ENCODE data around the gene OTC.

OTC gene

GRCh38 chrX:38357747-38358673, 5.6 kb downstream of the OTC start:
- DNase-seq (ENCODE audit: low spot score) = no peak

- DNase-seq (ENCODE audit: low spot score) = no peak
Measured at GRCh38 chrX:38363046-38363445, 10.6 kb downstream of the OTC start.

- DNase-seq (ENCODE audit: low spot score) = no peak
Measured at GRCh38 chrX:38365954-38366353, 13.6 kb downstream of the OTC start.

GRCh38 chrX:38368774-38369173, 16.4 kb downstream of the OTC start:
- no peak for DNase-seq (ENCODE audit: low spot score)

- DNase-seq (ENCODE audit: low spot score) = no peak
Measured at GRCh38 chrX:38371641-38372040, 19.2 kb downstream of the OTC start.

GRCh38 chrX:38374431-38374830, 22.0 kb downstream of the OTC start:
- no peak for DNase-seq (ENCODE audit: low spot score)

- peak; percentile 9 for DNase-seq (ENCODE audit: low spot score)
Measured at GRCh38 chrX:38375891-38376290, 23.5 kb downstream of the OTC start.

- DNase-seq (ENCODE audit: low spot score) = no peak
Measured at GRCh38 chrX:38376747-38377146, 24.3 kb downstream of the OTC start.

- no peak for DNase-seq (ENCODE audit: low spot score)
Measured at GRCh38 chrX:38379088-38379487, 26.7 kb downstream of the OTC start.

GRCh38 chrX:38382663-38383062, 30.3 kb downstream of the OTC start:
- DNase-seq (ENCODE audit: low spot score) = no peak

- no peak for DNase-seq (ENCODE audit: low spot score)
Measured at GRCh38 chrX:38400389-38400910, 48.0 kb downstream of the OTC start.

GRCh38 chrX:38402118-38402517, 49.7 kb downstream of the OTC start:
- DNase-seq (ENCODE audit: low spot score) = no peak

GRCh38 chrX:38403834-38404233, 51.4 kb downstream of the OTC start:
- DNase-seq (ENCODE audit: low spot score) = no peak

- DNase-seq (ENCODE audit: low spot score) = no peak
Measured at GRCh38 chrX:38407126-38407525, 54.7 kb downstream of the OTC start.

GRCh38 chrX:38409289-38409688, 56.9 kb downstream of the OTC start:
- DNase-seq (ENCODE audit: low spot score) = peak; percentile 2

- peak; percentile 53 for DNase-seq (ENCODE audit: low spot score)
Measured at GRCh38 chrX:38426785-38427184, 74.4 kb downstream of the OTC start.

- no peak for DNase-seq (ENCODE audit: low spot score)
Measured at GRCh38 chrX:38431525-38431924, 79.1 kb downstream of the OTC start.

- no peak for DNase-seq (ENCODE audit: low spot score)
Measured at GRCh38 chrX:38435130-38435529, 82.7 kb downstream of the OTC start.

GRCh38 chrX:38437093-38437492, 84.7 kb downstream of the OTC start:
- DNase-seq (ENCODE audit: low spot score) = peak; percentile 42

GRCh38 chrX:38438321-38438720, 85.9 kb downstream of the OTC start:
- DNase-seq (ENCODE audit: low spot score) = no peak

GRCh38 chrX:38452603-38453002, 100.2 kb downstream of the OTC start:
- no peak for DNase-seq (ENCODE audit: low spot score)

GRCh38 chrX:38458071-38458470, 105.7 kb downstream of the OTC start:
- DNase-seq (ENCODE audit: low spot score) = no peak

- no peak for DNase-seq (ENCODE audit: low spot score)
Measured at GRCh38 chrX:38462257-38462656, 109.9 kb downstream of the OTC start.

- DNase-seq (ENCODE audit: low spot score) = no peak
Measured at GRCh38 chrX:38465686-38466085, 113.3 kb downstream of the OTC start.
